CMK (cell line): ENCODE measurements around the gene DACT3.
"Not testable (repeated sequence)": the region's sequence is repeated elsewhere in the genome, so short reads cannot be mapped to it uniquely, and the experiment has no call there.

Experiments used
- DNase-seq: peaks from one replicate; pipeline ENCODE4 v3.0.0-alpha.2; 2010; ENCODE audit warnings: low read depth

Gene DACT3

DNA sequence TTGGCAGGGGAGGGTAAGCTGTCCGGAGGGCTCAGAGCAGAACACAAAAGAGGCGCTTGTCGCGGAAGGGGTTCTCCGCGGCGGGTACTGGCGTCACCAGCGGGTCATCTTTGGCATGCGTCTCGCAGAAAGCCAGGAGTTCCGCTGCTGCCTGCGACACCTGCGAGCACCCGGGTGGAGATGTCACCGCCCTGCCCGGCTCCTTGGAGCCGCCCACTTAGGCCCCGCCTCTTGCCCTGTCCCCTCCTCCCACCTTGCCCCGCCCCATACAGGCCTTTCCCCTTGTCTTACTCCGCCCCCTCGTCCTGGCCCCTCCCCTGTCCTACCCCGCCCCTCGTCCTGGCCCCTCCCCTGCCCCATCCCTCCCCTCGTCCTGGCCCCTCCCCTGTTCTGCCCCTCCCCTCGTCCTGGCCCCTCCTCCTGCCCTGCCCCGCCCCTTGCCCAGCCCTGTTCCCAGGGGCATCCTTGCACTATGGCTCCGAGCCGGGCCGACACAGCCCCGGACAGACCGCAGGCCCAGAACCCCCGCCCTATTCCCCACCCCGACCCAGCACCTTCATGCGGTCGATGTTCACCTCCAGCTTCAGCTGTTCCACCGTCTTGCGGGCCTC is 26.8 kb downstream of the DACT3 start:
- DNase-seq, result peak; percentile 95

DNA sequence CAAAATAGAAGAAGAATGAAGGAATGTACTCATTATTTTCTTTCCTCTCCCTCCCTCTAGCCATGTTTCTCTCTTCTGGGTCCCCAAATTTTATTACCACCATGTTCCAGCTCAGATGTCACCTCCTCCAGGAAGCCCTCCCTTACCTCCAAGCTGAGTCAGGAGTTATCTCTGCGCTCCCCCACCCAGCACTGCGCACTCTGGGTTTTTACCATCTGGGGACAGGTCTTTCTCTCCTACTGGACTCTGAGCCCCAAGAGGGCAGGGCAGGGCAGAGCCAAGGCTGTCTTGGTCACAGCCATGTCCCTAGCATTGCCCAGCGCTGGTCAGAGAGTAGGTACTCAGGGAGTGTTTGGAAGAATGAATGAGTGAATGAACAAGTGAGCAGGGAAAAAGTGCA is 27.9 kb downstream of the DACT3 start:
- no peak for DNase-seq

DNA sequence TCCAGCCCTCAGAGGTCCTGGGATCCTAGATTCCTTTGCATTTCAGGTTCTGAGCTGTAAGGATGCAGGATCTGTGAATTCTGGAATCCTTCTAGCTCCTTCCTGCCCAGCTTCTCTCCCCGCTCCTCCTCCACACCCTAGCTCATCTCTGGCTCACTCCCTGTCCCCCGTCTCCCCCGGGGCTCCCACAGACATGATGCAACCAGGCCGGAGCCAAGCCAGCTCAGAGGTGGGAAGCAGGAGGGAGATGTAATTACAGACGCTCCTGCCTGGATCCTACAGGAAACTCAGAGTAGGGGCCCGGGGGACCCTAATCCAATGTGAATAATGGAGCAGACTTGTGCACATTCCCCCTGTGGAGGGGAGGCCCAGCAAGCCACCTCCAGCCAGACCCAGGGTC is 29.5 kb downstream of the DACT3 start:
- DNase-seq, result no peak

DNA sequence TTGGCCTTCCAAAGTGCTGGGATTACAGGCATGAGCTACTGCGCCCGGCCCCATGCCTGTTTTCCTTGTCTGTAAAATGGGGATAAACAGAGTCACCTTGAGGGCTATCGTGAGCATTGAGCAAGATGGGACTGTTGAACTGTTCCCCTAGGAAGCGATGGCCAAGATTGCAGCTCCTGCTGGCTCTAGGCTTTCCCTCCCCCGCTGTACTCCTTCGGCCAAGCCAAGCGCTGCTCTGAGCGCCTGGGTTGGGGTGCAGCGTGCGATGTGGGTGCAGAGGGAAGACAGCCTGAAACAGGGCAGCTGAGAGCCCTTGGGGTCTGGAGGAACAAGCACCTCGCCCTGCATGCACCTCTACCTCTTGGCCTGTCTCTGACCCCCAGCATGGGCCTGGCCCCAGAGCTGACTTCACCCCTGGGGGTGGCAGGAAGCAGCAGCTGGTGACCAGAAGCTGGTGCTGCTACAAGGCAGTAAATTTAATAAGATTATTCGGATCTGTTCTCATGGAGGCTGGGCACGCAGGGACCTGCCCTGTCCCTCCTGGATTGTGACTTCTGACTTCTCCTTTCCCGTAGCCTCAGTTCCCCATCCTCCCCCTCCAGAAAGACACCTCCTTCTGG is 30.3 kb downstream of the DACT3 start:
- DNase-seq, result no peak

DNA sequence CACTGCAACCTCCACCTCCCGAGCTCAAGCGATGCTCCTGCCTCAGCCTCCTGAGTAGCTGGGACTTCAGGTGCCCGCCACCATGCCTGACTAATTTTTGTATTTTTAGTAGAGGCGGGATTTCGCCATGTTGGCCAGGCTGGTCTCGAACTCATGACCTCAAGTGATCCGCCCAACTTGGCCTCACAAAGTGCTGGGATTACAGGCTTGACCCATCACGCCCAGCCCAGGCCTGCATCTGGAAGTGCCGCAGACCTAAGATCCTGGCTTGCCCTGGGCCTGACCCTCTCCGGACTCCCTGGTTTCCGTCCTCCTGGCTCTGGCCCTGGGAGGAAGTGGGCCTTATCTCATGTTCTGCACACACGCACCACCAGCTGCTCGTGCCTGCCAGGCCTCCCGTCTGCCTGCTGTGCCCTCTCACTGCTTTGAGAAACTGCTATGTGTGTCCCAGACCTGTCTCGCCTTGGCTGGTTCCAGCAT is 31.4 kb downstream of the DACT3 start:
- DNase-seq, result peak; percentile 100

DNA sequence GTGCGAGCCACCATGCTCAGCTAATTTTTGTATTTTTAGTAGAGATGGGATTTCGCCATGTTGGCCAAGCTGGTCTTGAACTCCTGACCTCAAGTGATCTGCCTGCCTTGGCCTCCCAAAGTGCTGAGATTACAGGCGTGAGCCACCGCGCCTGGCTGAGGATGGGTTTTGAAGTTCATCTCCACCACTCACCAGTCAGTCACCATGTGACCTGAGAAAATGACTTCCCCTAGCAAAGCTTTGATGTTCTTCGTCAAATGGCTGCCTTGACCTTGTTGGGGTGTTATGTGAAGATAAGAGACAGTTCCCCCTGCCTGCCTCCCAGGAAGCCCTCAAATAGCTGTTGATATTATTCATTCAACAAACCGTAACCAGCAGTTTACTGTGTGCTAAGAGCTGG is 32.0 kb downstream of the DACT3 start:
- DNase-seq, result not testable (repeated sequence)

DNA sequence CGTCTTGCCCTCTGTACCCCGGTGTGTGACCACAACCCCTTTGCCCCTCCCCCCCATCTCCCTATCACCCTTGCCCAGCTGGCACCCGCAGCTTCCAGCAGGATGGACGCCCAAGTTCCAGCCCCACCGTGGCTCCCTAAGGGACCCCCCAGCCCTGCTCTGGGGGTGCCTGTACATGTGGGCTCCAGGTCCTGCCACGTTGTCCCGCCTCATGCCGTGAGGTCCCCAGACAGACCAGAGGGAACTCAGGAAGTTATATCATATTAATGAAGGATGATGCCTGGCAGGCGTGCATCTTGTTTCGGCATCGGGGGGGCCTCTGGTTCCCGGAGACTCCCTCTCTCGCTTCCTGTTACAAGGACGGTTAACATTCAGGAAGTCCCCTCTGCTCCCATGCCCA is 34.5 kb downstream of the DACT3 start:
- peak; percentile 96 for DNase-seq

DNA sequence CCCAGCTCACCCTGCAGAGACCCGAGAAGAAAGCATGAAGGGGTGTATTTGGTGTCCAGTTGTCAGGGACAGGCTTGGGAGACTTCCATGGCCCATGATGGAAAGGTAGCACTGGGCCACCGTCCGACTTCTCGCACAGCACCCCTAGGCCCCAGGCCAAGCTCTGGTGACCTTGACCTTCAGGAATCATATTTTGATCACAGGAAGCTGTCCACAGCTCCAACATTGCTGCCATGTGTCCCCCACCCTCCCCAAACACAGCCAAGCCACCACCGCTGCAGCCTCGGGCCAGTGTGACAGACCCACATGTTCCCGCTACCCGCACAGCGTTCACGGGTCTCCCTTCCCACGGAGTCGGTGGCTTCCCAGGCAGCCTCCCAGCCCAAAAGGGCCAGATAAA is 35.3 kb downstream of the DACT3 start:
- no peak for DNase-seq

DNA sequence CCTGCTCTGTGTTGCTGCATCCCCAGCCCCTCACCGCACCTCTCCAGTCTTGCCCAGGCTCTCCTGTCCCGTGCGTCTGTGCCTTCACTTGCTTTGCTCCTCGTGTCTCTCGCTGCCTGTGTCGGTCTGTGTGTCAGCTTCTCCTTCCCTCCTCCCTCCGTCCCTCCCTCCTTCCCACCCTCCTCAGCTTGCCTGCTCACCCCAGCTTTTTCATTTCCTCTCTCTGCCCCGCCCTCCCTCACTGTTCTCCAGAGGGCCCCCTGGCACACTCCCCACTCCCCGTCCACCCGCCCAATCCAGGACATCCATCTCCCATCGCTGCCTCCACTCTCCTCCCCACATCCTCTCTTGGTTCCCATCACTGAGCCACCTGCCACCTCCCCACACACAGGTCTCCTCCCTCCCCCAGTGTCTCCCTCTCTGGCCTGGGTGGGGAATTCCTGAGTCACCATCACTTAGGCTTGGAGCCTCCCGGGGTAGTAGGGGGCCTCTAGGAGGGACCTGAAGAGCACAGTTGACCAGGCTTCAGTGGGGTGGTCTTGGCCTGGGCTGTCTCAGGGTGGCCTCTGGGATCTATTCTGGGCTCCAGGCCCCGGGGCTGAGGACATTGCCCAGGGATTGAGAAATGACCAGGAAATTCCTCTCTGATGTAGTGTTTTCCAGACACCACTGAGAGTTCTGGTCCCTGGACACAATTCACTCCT is 35.9 kb downstream of the DACT3 start, which contains the start of gene PTGIR:
Gene PTGIR (minus strand): TSS at position 132 of the 704 bp plus-strand sequence. CDS start 864 bp downstream, outside the sequence.
- peak; percentile 91 for DNase-seq

DNA sequence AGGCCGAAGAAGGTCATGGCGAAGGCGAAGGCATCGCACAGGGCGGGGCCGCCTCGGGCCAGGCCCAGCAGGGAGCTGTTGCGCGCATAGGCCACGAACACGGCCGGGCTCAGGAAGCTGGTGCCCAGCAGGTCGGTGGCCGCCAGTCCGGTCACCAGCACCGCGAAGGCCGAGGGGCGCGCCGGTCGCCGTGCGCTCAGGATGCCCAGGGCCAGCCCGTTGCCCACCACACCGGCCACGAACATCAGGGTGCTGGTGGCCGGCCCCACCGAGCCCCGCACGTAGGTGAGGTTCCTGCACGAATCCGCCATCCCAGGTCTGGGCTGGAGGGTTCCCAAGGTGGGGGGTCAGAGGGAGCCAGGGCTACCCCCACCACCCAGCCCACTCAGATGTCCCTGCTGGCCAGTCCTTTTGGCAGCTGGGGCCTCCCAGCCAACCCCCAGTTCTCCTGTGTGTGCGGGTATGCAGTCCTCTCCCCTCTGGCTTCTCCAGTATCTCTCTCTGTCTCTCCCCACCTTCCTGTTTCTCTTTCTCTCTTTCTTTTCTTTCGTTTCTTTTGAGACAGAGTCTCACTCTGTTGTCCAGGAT is 37.0 kb downstream of the DACT3 start:
- DNase-seq, result no peak

DNA sequence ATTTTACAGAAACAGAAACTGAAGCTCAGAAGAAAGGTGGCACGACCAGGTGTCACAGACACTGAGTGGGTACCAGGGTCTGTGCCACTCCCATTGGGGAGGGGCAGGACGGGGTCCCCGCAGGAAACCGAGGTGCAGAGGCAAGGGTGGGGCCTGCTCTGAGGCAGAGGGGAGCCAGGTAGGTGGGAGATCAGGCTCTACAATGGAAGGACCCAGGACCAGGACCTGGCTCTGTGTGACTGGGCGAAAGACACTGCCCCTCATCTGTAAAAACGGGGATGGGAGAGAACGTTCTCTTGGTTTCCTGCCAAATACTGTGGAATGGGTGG is 38.9 kb downstream of the DACT3 start:
- no peak for DNase-seq

DNA sequence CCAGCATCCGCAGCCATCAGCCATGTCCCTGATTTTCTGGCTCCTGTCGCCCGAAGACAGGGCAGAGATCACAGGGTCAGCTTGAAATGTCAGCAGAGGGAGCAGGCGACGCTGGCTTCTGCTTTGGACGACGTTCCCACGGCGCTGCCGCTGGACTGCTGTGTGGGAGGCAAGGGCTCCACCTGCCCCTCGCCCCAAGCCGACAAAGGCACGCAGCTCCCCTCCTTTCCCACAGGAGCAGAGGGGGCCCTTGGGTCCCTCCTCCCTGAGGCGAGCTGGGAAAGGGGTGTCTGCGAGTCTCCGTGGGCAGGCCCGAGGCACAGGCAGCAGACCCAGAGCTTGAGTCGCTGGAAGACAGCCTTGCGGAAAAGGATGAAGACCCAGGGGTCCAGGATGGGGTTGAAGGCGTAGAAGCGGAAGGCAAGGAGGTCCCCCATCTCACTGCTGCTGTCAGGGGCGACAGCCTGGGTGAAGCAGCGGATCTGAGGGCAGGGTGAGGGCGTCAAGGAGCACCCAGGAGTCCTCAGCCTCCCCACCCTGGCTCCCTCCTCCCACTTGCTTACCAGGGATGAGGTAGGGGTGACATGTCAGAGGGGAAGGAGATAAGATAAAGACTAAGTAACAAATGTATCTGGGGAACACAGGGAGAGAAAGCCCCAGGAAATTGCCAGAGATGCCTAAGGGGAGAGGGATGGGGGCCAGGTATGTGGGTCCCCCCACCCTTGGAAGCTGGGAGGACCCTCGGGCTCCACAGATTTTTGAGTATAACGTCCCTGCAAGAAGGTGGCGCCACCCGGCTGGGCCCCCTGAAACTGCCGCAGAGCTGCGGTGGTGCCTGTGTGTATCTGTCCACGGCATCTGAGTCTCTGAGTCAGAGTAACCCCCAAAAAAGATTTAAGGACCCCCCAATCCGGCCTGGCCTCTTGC is 39.5 kb downstream of the DACT3 start:
- DNase-seq, result no peak

DNA sequence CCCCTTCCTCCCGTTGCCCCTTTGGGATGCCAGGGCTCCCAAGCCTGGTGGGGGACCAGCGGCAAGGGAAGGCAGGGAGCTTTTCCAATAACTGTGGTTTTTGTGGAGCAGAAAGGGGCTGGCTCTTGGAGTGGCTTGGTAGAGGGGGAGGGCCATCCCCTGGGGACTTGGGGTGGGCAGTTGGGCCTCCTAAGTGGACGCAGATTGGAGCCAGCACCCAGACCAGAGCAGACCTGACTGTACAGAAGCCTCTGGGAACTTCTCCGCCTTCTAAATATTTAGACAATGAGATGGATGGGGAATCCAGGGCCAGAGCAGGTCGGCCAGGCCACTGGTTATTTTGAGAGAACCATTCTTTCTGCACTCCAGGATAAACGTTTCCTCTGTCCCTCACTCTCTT is 40.3 kb downstream of the DACT3 start:
- DNase-seq, result no peak

DNA sequence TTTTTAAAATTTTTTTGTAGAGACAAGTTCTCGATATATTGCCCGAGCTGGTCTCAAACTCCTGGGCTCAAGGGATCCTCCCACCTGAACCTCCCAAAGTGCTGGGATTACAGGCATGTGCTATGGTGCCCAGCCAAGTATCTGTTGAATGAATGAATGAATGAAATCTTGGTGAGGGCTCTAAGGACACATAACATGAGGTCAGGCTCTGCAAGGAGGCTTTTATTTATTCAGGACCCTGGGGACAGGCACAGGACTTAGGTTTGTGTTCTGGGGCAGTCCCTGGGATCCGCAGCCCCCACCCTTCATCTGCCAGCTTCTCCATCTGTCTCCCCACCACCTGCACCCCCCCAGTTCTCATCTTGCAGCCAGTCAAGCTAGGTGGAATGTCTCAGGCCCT is 40.7 kb downstream of the DACT3 start:
- DNase-seq, result no peak

DNA sequence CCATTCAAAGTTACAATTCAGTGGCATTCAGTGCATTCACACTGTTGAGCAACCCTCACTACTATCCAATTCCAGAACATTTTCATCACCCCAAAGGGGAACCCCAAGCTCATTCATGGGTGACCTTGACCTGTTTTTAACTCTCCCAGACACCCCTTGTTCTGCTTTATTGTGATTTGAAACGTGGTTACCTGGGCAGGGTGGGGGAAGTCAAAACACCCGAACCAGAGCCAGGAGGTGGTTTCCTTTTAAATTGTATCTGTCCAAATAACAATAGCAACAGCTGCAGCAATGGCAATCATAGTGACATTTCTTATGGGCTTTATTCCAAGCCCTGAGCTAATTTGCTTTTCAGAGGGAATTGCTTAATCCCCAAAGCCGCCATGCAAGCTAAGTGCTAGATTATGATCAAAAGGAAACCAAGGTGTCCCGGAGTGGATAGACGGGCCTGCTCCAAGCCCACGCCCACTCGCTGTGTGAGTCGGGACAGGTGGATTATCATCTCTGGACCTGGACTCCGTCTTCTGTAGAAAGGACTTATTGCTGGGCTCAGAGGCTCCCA is 42.2 kb downstream of the DACT3 start:
- DNase-seq, result no peak

DNA sequence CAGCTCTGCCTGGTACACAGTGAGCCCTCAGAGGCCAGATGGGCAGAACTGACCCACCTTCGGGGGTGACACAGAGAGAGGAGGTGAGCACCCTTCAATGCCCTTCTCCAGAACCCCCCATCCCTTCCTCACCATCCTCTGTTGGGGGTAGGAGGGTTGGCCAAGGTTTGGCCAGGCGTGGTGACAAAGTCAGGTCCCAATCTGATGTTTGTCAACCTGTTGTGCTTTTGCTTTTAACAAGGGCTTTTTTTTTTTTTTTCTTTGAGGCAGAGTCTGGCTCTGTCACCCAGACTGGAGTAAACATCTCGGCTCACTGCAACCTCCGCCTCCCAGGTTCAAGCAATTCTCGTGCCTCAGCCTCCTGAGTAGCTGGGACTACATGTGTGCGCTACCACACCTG is 43.4 kb downstream of the DACT3 start:
- no peak for DNase-seq

DNA sequence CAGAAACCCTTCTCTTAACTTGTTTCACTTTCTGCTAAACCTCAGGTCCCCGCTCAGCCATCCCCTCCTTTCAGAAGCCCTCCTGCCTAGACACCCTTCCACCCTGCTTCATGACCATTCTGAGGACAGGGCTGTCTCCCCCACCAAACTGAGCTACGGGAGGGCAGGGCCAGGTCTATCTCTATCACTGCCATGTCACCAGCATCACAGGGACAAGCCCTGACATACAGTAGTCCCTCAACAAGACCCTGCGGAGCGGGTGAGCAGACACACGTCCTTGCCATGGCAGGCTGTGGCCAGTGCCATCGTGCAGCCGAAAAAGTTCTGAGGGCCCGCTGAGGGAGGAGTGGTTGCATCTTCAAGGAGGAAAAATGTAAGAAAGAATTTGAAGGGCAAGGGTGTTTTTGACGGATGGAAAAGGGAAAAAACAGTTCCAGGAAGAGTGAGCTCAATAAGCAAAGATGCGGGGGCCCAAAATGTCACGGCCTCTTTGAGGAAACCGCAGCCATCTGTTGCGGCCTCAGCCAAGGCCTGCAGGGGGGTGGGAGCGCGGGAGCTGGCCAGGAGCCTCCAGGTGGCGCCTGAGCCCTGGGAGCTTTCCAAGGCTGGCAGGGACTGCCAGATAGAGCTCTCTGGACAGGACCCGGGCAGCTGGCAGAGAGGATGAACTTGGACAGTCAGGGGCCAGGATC is 44.2 kb downstream of the DACT3 start:
- no peak for DNase-seq

DNA sequence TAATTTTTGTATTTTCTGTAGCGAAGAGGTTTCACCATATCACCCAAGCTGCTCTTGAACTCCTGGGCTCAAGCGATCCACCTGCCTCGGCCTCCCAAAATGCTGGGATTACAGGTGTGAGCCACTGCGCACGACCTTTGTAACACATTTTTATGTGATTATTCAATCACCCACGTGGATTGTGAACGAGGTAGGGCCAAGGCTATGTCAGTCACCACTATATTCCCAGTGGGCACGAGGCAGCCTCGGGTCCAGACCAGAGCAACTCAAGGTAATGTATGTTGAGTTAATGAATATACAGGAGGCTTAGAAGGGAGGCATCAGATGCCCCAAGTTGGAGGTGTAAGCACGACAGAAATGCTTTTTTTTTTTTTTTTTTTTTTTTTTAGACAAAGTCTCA is 45.0 kb downstream of the DACT3 start:
- DNase-seq, result no peak

DNA sequence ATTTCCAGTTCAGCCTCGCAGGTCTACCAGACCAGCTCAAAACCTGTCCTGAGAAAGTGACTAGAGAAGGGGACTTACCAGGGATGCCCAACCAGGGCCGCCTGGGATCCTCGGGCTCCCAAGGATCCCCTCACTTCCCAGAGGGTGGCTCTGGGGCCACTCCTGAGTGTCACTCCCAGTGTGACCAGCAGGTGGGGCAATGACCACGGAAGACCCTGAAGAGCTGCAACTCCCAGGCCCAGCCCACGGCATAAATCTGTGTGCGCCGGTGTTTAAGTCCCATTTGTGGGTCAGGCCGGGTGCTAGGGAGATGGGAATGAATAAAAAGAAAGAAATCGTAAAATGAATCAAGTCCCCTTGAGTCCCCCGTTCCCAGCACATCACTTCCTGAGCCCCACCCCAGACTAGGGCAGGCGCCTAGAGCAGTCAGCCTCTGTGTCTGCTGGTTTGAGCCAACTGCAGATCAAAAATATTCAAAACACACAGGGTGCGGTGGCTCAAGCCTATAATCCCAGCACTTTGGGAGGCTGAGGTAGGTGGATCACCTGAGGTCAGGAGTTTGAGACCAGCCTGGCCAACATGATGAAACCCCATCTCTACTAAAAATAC is 46.8 kb downstream of the DACT3 start:
- no peak for DNase-seq

DNA sequence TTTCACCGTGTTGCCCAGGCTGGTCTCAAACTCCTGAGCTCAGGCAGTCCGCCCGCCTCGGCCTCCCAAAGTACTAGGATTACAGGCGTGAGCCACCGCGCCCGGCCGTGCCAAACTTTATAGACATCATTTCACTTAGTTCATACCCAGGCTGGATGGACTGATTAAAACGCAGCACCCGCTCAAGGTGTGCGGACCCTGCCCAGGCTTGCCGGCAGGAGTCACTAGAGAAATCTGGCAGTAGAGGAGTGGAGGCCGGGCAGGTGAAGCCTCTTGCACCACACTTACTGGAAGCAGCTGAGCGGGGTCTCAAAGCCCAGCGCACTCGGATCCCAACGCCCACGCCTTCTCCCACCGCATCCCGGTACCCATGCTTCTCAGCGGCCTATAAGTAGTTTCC is 47.5 kb downstream of the DACT3 start:
- DNase-seq, result no peak

DNA sequence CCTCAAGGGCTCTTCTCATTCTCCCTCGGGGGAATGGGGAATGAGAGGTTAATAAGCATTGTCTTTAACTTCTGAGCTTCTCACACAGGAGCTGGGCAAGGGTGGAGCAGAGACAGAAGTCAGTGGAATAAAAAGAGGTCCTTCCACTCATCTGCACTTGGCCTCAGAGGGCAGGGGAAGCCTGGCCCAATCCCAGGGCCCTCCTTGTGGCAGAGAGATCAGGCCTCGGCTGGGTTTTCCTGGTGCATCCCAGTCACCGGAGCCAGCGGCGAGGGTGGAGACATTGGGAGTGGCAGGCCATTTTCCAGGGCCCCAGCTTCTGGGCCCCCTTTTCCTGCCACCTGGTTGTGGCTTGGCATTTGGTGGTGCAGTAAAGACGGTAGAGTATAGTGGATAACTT is 49.2 kb downstream of the DACT3 start:
- DNase-seq, result no peak
